GM12878 (cell line): Measurements from ENCODE around the gene KDELR1. TPM values are rescaled to one million over a fixed set of nuclear protein-coding genes. Genes with fewer than 3 reads are reported as not detected.

Experiments used
- ATAC-seq: fragments of 200-7000 bp; cut with Tn5 transposase; 3 replicates; pipeline ENCODE4 v1.9.1; 2020; ENCODE audit warnings: mild to moderate bottlenecking, moderate library complexity
- BruUV-seq: library from RNA; stranded (reverse); fragments of 400-500 nt; replicated peaks from 2 replicates; lab custom pipeline; 2021; lab: Mats Ljungman, UMichigan
- CTCF ChIA-PET: fragments of 300-600 bp; sonication (Branson Sonifier 250); formaldehyde crosslinking; extraction: SDS; loops from one replicate; lab custom pipeline; 2021; ENCODE audit warnings: inconsistent platforms; lab: Yijun Ruan, JAX
- POLR2A ChIA-PET: fragments of 350-600 bp; formaldehyde crosslinking; extraction: SDS; loops from one replicate; lab custom pipeline; 2021; ENCODE audit warnings: inconsistent platforms; lab: Charles Lee
- RAD21 ChIA-PET: fragments of 300-600 bp; sonication (Branson Sonifier 250); formaldehyde crosslinking; loops from one replicate; lab custom pipeline; 2023; ENCODE audit warnings: antibody characterized with exemption; ENCODE audit not compliant: unreplicated experiment; lab: Charles Lee
- SMC1A ChIA-PET: fragments of 300-600 bp; sonication (Branson Sonifier 250); formaldehyde crosslinking; loops from one replicate; lab custom pipeline; 2023; ENCODE audit not compliant: unreplicated experiment, uncharacterized antibody; lab: Charles Lee
- DNase-seq: peaks from one replicate; pipeline ENCODE4 v3.0.0-alpha.2; 2011; ENCODE audit warnings: low read depth, low spot score
- FAIRE-seq: peaks from 3 replicates; lab custom pipeline; 2011; peaks lifted over from hg19 to GRCh38; lab: Jason Lieb, UNC
- H2AFZ ChIP-seq: 2 replicates; pipeline ENCODE4 v1.6.0; 2011; ENCODE audit warnings: low read depth, low read length, control low read depth; ENCODE audit not compliant: control insufficient read depth
- H3K27ac ChIP-seq: 2 replicates; pipeline ENCODE4 v1.5.1; 2011; ENCODE audit warnings: control low read depth; ENCODE audit not compliant: control insufficient read depth, insufficient read depth
- H3K27me3 ChIP-seq, 2 experiments: replicated peaks in 1 of 2; 2 replicates each; pipeline versions ENCODE4 v1.6.0 to v1.6.1; 2011; ENCODE audit warnings: low read length in 1 of 2; ENCODE audit not compliant: control insufficient read depth in 2 of 2, insufficient read depth in 2 of 2
- H3K36me3 ChIP-seq, 2 experiments: 2 replicates each; pipeline ENCODE4 v1.5.1; 2011; ENCODE audit warnings: low read length in 1 of 2; ENCODE audit not compliant: control insufficient read depth in 2 of 2, insufficient read depth in 2 of 2
- H3K4me1 ChIP-seq: 2 replicates; pipeline ENCODE4 v1.6.1; 2011; ENCODE audit warnings: mild to moderate bottlenecking, low read length, moderate library complexity, mixed read lengths; ENCODE audit not compliant: control insufficient read depth, insufficient read depth
- H3K4me2 ChIP-seq: 2 replicates; pipeline ENCODE4 v1.6.0; 2011; ENCODE audit warnings: control low read depth; ENCODE audit not compliant: control insufficient read depth, insufficient read depth
- H3K4me3 ChIP-seq: fragments of 200-600 bp; sonication (generic); 2 replicates; pipeline ENCODE4 v1.5.1; 2016
- H3K79me2 ChIP-seq: 2 replicates; pipeline ENCODE4 v1.6.0; 2011; ENCODE audit warnings: low read length; ENCODE audit not compliant: control insufficient read depth, insufficient read depth
- H3K9ac ChIP-seq: 2 replicates; pipeline ENCODE4 v1.8.0; 2011; ENCODE audit warnings: low read length, control low read depth, mixed read lengths; ENCODE audit not compliant: control insufficient read depth, insufficient read depth
- H3K9me3 ChIP-seq: replicated peaks from 3 replicates; pipeline ENCODE4 v1.5.1; 2011; ENCODE audit warnings: mild to moderate bottlenecking, low read length; ENCODE audit not compliant: control insufficient read depth, insufficient read depth
- H4K20me1 ChIP-seq: 2 replicates; pipeline ENCODE4 v1.6.0; 2011; ENCODE audit not compliant: control insufficient read depth, insufficient read depth
- HDGF ChIP-seq: fragments of 450-650 bp; IDR thresholded peaks from 2 replicates; pipeline ENCODE4 v1.6.1; 2016; ENCODE audit warnings: antibody characterized with exemption
- IRF4 ChIP-seq: IDR thresholded peaks from 2 replicates; pipeline ENCODE4 v1.6.1; 2011; ENCODE audit warnings: low read depth, low read length
- MAX ChIP-seq: IDR thresholded peaks from 2 replicates; pipeline ENCODE4 v1.6.1; 2012; ENCODE audit warnings: low read depth, low read length, improper control_type of control experiment
- NKRF ChIP-seq: fragments of 450-650 bp; conservative IDR thresholded peaks from 2 replicates; pipeline ENCODE4 v1.6.1; 2017; ENCODE audit warnings: mild to moderate bottlenecking, moderate library complexity
- POLR2AphosphoS5 ChIP-seq: IDR thresholded peaks from 2 replicates; pipeline ENCODE4 v1.6.1; 2011; ENCODE audit warnings: mild to moderate bottlenecking, low read length, inconsistent platforms
- SMAD5 ChIP-seq: IDR thresholded peaks from 2 replicates; pipeline ENCODE4 v1.6.1; 2016; ENCODE audit warnings: antibody characterized with exemption, low read depth
- SMARCA5 ChIP-seq: fragments of 450-650 bp; IDR thresholded peaks from 2 replicates; pipeline ENCODE4 v1.6.1; 2017; ENCODE audit warnings: mild to moderate bottlenecking
- WGBS: methylation state at CpG from one replicate; pipeline ENCODE4 v1.1.6; 2016; ENCODE audit warnings: low lambda C conversion rate; ENCODE audit not compliant: insufficient replicate concordance, insufficient coverage; ENCODE audit errors: missing lambda C conversion rate; 5-methylcytosine and 5-hydroxymethylcytosine counted together
- in situ Hi-C: fragments of 300-500 bp; cut with MboI; formaldehyde crosslinking; loops from 9 replicates; pipeline ENCODE4 v1.14.3; 2018; ENCODE audit warnings: mixed read lengths
- intact Hi-C: fragments of 100-400 bp; cut with micrococcal nuclease; formaldehyde crosslinking; loops from one replicate; pipeline ENCODE4 v1.14.2; 2022; ENCODE audit not compliant: unreplicated experiment
- polyA plus RNA-seq, 11 experiments: library from polyadenylated mRNA; depleted of rRNA in 4 of 11; unstranded in 6 of 11; stranded (reverse) in 5 of 11; fragments of >200 nt; fragmentation: Nextera tagmentation in 4 of 11; fragmentation: Illumina TruSeq in 1 of 11; extraction: Ambion mirVana in 4 of 11; extraction: Trizol in 1 of 11; gene quantifications; 1 replicate in 1 of 11; 2 replicates in 10 of 11; pipeline versions ENCODE4 v1.2.1 to v1.2.3, GENCODE V29; 2011 to 2016; ENCODE audit warnings: inconsistent platforms in 2 of 11, missing spikeins in 2 of 11, low read depth in 1 of 11
- total RNA-seq, 4 experiments: library from RNA; depleted of rRNA in 3 of 4; stranded (reverse); fragments of >200 nt in 3 of 4; fragmentation: Illumina TruSeq in 1 of 4; extraction: Trizol in 1 of 4; gene quantifications; 2 replicates each; pipeline versions ENCODE4 v1.2.1 to v1.2.3, GENCODE V29; 2013 to 2021
- TF ChIP-seq, protein P1 (sequence below): fragments of 450-650 bp; IDR thresholded peaks from 2 replicates; pipeline ENCODE4 v1.6.1; 2016; ENCODE audit warnings: mild to moderate bottlenecking, moderate library complexity, borderline replicate concordance
- TF ChIP-seq, protein P2 (sequence below): IDR thresholded peaks from 2 replicates; pipeline ENCODE4 v1.6.1; 2011; ENCODE audit warnings: mild to moderate bottlenecking, low read depth, low read length, moderate library complexity; ENCODE audit not compliant: insufficient replicate concordance

KDELR1 gene
- total and polyA plus RNA-seq, 10 of the 15 experiments (the other 5 are each of a cell fraction or from before 2014, with no cell fraction given) = 2.3 to 71.0 (median 45.2) TPM

DNA sequence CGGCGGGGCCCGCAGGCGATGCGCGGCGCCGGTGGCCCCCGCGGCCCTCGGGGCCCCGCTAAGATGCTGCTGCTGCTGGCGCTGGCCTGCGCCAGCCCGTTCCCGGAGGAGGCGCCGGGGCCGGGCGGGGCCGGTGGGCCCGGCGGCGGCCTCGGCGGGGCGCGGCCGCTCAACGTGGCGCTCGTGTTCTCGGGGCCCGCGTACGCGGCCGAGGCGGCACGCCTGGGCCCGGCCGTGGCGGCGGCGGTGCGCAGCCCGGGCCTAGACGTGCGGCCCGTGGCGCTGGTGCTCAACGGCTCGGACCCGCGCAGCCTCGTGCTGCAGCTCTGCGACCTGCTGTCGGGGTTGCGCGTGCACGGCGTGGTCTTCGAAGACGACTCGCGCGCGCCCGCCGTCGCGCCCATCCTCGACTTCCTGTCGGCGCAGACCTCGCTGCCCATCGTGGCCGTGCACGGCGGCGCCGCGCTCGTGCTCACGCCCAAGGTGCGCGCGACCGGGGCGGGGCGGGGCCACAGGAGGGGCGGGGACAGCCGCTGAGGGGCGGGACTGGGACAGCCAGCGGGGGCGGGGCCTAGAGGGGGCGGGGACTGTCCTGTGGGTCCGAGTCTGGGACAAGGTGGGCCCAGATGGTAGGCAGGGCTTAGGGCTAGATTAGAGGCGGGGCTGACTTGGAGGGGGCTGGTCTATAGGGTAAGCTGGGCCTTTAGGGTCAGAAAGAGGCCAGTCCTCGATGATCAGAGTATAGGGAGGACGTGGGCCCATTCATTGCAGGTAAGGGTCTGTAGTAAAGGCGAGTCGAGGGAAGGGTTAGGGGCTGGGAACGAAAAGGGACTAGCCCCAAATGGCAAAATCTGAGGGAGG, 7.3 kb upstream of the KDELR1 start (continued):
- 0 out of 2 replicates have a peak, but pooled peaks have one; percentile 56 for TF ChIP-seq NKRF
- TF ChIP-seq MAX = peak; percentile 48; the same call in 1 of the 2 replicates
- TF ChIP-seq POLR2AphosphoS5 = peak; percentile 71; the same call in 1 of the 2 replicates
- 0 out of 2 replicates have a peak, but pooled peaks have one; percentile 27 for TF ChIP-seq SMARCA5

GRCh38 chr19:48398102-48398374, 6.7 kb upstream of the KDELR1 start:
- ChIA-PET CTCF (no interaction called here), SMC1A (no interaction called here), POLR2A (no interaction called here), RAD21 (no interaction called here)
- peak overlapping the region; percentile 33 for H2AFZ ChIP-seq
- no peak for DNase-seq
- intact Hi-C loops (no loop called here), in situ Hi-C loops (no loop called here)
- peaks cover 11 to 13% of the 10 kb centered on the region in 2 experiments for H3K27me3 ChIP-seq
- H3K9me3 ChIP-seq = no peaks in the 10 kb centered on the region
- no TSS peak for BruUV-seq
- ATAC-seq = no peak
- H3K4me2 ChIP-seq = peak overlapping the region; percentile 95
- WGBS = 2% methylated on average over 16 of the region's 17 CpGs
- peak overlapping the region; percentile 64 for H3K9ac ChIP-seq
- FAIRE-seq = no peak
- peak overlapping the region; percentile 11; the same call in 1 of the 2 replicates for H3K27ac ChIP-seq
- TF ChIP-seq, protein P1, sequence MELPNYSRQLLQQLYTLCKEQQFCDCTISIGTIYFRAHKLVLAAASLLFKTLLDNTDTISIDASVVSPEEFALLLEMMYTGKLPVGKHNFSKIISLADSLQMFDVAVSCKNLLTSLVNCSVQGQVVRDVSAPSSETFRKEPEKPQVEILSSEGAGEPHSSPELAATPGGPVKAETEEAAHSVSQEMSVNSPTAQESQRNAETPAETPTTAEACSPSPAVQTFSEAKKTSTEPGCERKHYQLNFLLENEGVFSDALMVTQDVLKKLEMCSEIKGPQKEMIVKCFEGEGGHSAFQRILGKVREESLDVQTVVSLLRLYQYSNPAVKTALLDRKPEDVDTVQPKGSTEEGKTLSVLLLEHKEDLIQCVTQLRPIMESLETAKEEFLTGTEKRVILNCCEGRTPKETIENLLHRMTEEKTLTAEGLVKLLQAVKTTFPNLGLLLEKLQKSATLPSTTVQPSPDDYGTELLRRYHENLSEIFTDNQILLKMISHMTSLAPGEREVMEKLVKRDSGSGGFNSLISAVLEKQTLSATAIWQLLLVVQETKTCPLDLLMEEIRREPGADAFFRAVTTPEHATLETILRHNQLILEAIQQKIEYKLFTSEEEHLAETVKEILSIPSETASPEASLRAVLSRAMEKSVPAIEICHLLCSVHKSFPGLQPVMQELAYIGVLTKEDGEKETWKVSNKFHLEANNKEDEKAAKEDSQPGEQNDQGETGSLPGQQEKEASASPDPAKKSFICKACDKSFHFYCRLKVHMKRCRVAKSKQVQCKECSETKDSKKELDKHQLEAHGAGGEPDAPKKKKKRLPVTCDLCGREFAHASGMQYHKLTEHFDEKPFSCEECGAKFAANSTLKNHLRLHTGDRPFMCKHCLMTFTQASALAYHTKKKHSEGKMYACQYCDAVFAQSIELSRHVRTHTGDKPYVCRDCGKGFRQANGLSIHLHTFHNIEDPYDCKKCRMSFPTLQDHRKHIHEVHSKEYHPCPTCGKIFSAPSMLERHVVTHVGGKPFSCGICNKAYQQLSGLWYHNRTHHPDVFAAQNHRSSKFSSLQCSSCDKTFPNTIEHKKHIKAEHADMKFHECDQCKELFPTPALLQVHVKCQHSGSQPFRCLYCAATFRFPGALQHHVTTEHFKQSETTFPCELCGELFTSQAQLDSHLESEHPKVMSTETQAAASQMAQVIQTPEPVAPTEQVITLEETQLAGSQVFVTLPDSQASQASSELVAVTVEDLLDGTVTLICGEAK = 0 out of 2 replicates have a peak, but pooled peaks have one; percentile 16
- TF ChIP-seq, protein P2, sequence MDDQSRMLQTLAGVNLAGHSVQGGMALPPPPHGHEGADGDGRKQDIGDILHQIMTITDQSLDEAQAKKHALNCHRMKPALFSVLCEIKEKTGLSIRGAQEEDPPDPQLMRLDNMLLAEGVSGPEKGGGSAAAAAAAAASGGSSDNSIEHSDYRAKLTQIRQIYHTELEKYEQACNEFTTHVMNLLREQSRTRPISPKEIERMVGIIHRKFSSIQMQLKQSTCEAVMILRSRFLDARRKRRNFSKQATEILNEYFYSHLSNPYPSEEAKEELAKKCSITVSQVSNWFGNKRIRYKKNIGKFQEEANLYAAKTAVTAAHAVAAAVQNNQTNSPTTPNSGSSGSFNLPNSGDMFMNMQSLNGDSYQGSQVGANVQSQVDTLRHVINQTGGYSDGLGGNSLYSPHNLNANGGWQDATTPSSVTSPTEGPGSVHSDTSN = no peak
- TF ChIP-seq SMAD5 (no peak), IRF4 (no peak), HDGF (0 out of 2 replicates have a peak, but pooled peaks have one; percentile 9)
- H3K79me2 ChIP-seq = no peaks in the 10 kb centered on the region
- no peaks in the 10 kb centered on the region for H3K36me3 ChIP-seq
- peak overlapping the region; percentile 74 for H3K4me3 ChIP-seq
- H3K4me1 ChIP-seq = peaks cover 8% of the 10 kb centered on the region; the same call in 1 of the 2 replicates
- H4K20me1 ChIP-seq = no peaks in the 10 kb centered on the region
